H1 (cell line): ENCODE data around the gene ZW10. TPM values are rescaled to one million over a fixed set of nuclear protein-coding genes. Genes with fewer than 3 reads are reported as not detected.

Experiments used
- CTCF ChIA-PET: fragments of 300-600 bp; sonication (Branson Sonifier 250); formaldehyde crosslinking; loops from one replicate; lab custom pipeline; 2021; ENCODE audit not compliant: partially characterized antibody; lab: Charles Lee
- POLR2A ChIA-PET: fragments of 300-600 bp; sonication (Branson Sonifier 250); formaldehyde crosslinking; loops from one replicate; lab custom pipeline; 2021; ENCODE audit warnings: inconsistent platforms; ENCODE audit not compliant: partially characterized antibody; lab: Charles Lee
- DNase-seq, 2 experiments: peaks; one replicate each; pipeline versions ENCODE4 v3.0.0 to v3.0.0-alpha.2; 2010 to 2022; ENCODE audit warnings: low spot score in 2 of 2, low read depth in 1 of 2, mixed read lengths in 1 of 2
- FAIRE-seq: peaks from 2 replicates; lab custom pipeline; 2011; peaks lifted over from hg19 to GRCh38; lab: Jason Lieb, UNC
- H2AFZ ChIP-seq: 2 replicates; pipeline ENCODE4 v1.8.1; 2012; ENCODE audit warnings: low read length, inconsistent platforms
- H2AK5ac ChIP-seq: 2 replicates; pipeline ENCODE4 v1.6.1; 2013; ENCODE audit warnings: low read depth, low read length
- H2BK120ac ChIP-seq: replicated peaks from 2 replicates; pipeline ENCODE3; 2013; ENCODE audit warnings: low read depth, low read length, inconsistent platforms
- H2BK12ac ChIP-seq: 2 replicates; pipeline ENCODE4 v1.6.1; 2013; ENCODE audit warnings: low read depth, low read length
- H2BK15ac ChIP-seq: 2 replicates; pipeline ENCODE4 v1.6.1; 2013; ENCODE audit warnings: low read length
- H2BK20ac ChIP-seq: 2 replicates; pipeline ENCODE4 v1.6.1; 2013; ENCODE audit warnings: low read length
- H2BK5ac ChIP-seq: 2 replicates; pipeline ENCODE4 v1.6.1; 2013; ENCODE audit warnings: low read depth, low read length
- H3K14ac ChIP-seq: 2 replicates; pipeline ENCODE4 v1.6.1; 2013; ENCODE audit warnings: inconsistent platforms; ENCODE audit not compliant: insufficient read length
- H3K18ac ChIP-seq: 2 replicates; pipeline ENCODE4 v1.6.1; 2013; ENCODE audit warnings: low read length; ENCODE audit errors: extremely low read depth
- H3K23ac ChIP-seq: 2 replicates; pipeline ENCODE4 v1.6.1; 2013; ENCODE audit warnings: inconsistent platforms; ENCODE audit not compliant: insufficient read length
- H3K23me2 ChIP-seq: 2 replicates; pipeline ENCODE4 v1.6.1; 2013; ENCODE audit warnings: low read depth, low read length
- H3K27ac ChIP-seq: 2 replicates; pipeline ENCODE4 v1.6.1; 2011; ENCODE audit warnings: low read depth, low read length, inconsistent platforms
- H3K27me3 ChIP-seq, 4 experiments: replicated peaks in 1 of 4; 1 replicate in 1 of 4; 2 replicates in 3 of 4; pipeline versions ENCODE4 v1.6.1 to v1.8.1; 2011 to 2013; ENCODE audit warnings: low read length in 3 of 4, mild to moderate bottlenecking in 3 of 4, inconsistent platforms in 2 of 4, mixed read lengths in 2 of 4, moderate library complexity in 1 of 4; ENCODE audit not compliant: control insufficient read depth in 3 of 4, insufficient read depth in 3 of 4; ENCODE audit errors: extremely low read depth in 1 of 4
- H3K36me3 ChIP-seq, 4 experiments: 2 replicates each; pipeline versions ENCODE4 v1.6.1 to v1.8.1; 2011 to 2013; ENCODE audit warnings: mild to moderate bottlenecking in 4 of 4, low read length in 3 of 4, moderate library complexity in 2 of 4, control low read depth in 1 of 4, inconsistent platforms in 1 of 4; ENCODE audit not compliant: insufficient read depth in 4 of 4, control insufficient read depth in 2 of 4
- H3K4ac ChIP-seq: replicated peaks from 2 replicates; pipeline ENCODE3; 2013; ENCODE audit warnings: low read length, low read depth, mixed read lengths, inconsistent platforms; ENCODE audit not compliant: insufficient read length
- H3K4me1 ChIP-seq, 4 experiments: replicated peaks in 1 of 4; 1 replicate in 1 of 4; 2 replicates in 3 of 4; pipeline versions ENCODE4 v1.6.1 to v1.8.1; 2011 to 2013; ENCODE audit warnings: low read length in 3 of 4, inconsistent platforms in 2 of 4, mixed read lengths in 1 of 4; ENCODE audit not compliant: insufficient read depth in 4 of 4, control insufficient read depth in 3 of 4
- H3K4me2 ChIP-seq, 2 experiments: 2 replicates each; pipeline versions ENCODE4 v1.6.1 to v1.8.1; 2011 to 2013; ENCODE audit warnings: low read depth in 2 of 2, low read length in 2 of 2, control low read depth in 1 of 2, inconsistent platforms in 1 of 2, mild to moderate bottlenecking in 1 of 2; ENCODE audit not compliant: insufficient read depth in 1 of 2
- H3K4me3 ChIP-seq, 4 experiments: fragments of 200-600, 300-600 bp in 1 of 4; sonication (generic), shearing (Covaris generic), sonication (Bioruptor Twin) in 1 of 4; 2 replicates each; pipeline versions ENCODE4 v1.5.1 to v1.8.1; 2011 to 2016; ENCODE audit warnings: low read length in 4 of 4, low read depth in 3 of 4, control low read depth in 2 of 4, inconsistent platforms in 2 of 4, mild to moderate bottlenecking in 2 of 4, mixed read lengths in 1 of 4, moderate library complexity in 1 of 4; ENCODE audit not compliant: insufficient read depth in 2 of 4; ENCODE audit errors: extremely low read depth in 1 of 4
- H3K56ac ChIP-seq: replicated peaks from 2 replicates; pipeline ENCODE3; 2013; ENCODE audit warnings: low read depth, mild to moderate bottlenecking, mixed read lengths, low read length, inconsistent platforms; ENCODE audit not compliant: insufficient read length
- H3K79me1 ChIP-seq: 2 replicates; pipeline ENCODE4 v1.6.1; 2013; ENCODE audit warnings: low read depth, low read length, control low read depth
- H3K79me2 ChIP-seq, 2 experiments: 2 replicates each; pipeline versions ENCODE4 v1.6.1 to v1.8.1; 2012 to 2013; ENCODE audit warnings: low read length in 2 of 2, mild to moderate bottlenecking in 2 of 2, inconsistent platforms in 1 of 2; ENCODE audit not compliant: insufficient read depth in 2 of 2, control insufficient read depth in 1 of 2
- H3K9ac ChIP-seq, 4 experiments: replicated peaks in 1 of 4; 1 replicate in 1 of 4; 2 replicates in 3 of 4; pipeline versions ENCODE4 v1.6.1 to v1.8.1; 2011 to 2013; ENCODE audit warnings: low read depth in 3 of 4, low read length in 3 of 4, control low read depth in 2 of 4, mild to moderate bottlenecking in 2 of 4, moderate library complexity in 2 of 4, inconsistent platforms in 1 of 4; ENCODE audit errors: extremely low read depth in 1 of 4
- H3K9me3 ChIP-seq, 2 experiments: 2 replicates each; pipeline versions ENCODE4 v1.6.1 to v1.8.1; 2012 to 2013; ENCODE audit warnings: mild to moderate bottlenecking in 2 of 2, moderate library complexity in 2 of 2, control low read depth in 1 of 2, inconsistent platforms in 1 of 2, low read depth in 1 of 2, low read length in 1 of 2, mixed read lengths in 1 of 2; ENCODE audit not compliant: insufficient read depth in 2 of 2
- H4K20me1 ChIP-seq, 2 experiments: replicated peaks in 1 of 2; 2 replicates each; pipeline versions ENCODE3 to v1.8.1; 2011 to 2013; ENCODE audit warnings: inconsistent platforms in 2 of 2, low read length in 2 of 2, mild to moderate bottlenecking in 1 of 2; ENCODE audit not compliant: insufficient read depth in 2 of 2, control insufficient read depth in 1 of 2
- H4K5ac ChIP-seq: 2 replicates; pipeline ENCODE4 v1.6.1; 2013; ENCODE audit warnings: low read length, low read depth, mixed read lengths, inconsistent platforms; ENCODE audit not compliant: insufficient read length
- H4K8ac ChIP-seq: 2 replicates; pipeline ENCODE4 v1.8.0; 2013; ENCODE audit warnings: mild to moderate bottlenecking, moderate library complexity, low read length, inconsistent platforms; ENCODE audit not compliant: insufficient read depth; ENCODE audit errors: extremely low read depth
- H4K91ac ChIP-seq: replicated peaks from 2 replicates; pipeline ENCODE3; 2013; ENCODE audit warnings: low read length, mixed read lengths, inconsistent platforms; ENCODE audit not compliant: insufficient read length
- TEAD4 ChIP-seq: IDR thresholded peaks from 2 replicates; pipeline ENCODE4 v1.6.1; 2012; ENCODE audit warnings: low read depth, low read length, inconsistent platforms, mixed read lengths
- WGBS, 2 experiments: shearing (Covaris generic) in 1 of 2; methylation state at CpG; one replicate each; pipeline versions ENCODE4 v1.1.6 to v1.1.7; 2013 to 2015; ENCODE audit warnings: low lambda C conversion rate in 2 of 2, mixed read lengths in 2 of 2, inconsistent platforms in 1 of 2, low coverage in 1 of 2, missing lambda C conversion rate in 1 of 2; ENCODE audit not compliant: insufficient replicate concordance in 2 of 2, insufficient coverage in 1 of 2, insufficient read length in 1 of 2; ENCODE audit errors: extremely low coverage in 1 of 2, missing lambda C conversion rate in 1 of 2; 5-methylcytosine and 5-hydroxymethylcytosine counted together
- polyA plus RNA-seq, 7 experiments: library from polyadenylated mRNA; depleted of rRNA in 3 of 7; stranded (reverse) in 5 of 7; unstranded in 2 of 7; fragments of >200 nt in 5 of 7; fragments of 200-250 nt in 2 of 7; gene quantifications; 1 replicate in 5 of 7; 2 replicates in 1 of 7; 4 replicates in 1 of 7; pipeline versions ENCODE4 v1.2.1 to v1.2.3, GENCODE V29; 2011 to 2013; ENCODE audit warnings: missing spikeins in 2 of 7, mixed read lengths in 2 of 7
- total RNA-seq: library from RNA; stranded (reverse); fragmentation: NEBNext Ultra II Directional; extraction: Animal tissue kit (Norgen Biotek cat#: 25700); gene quantifications from 2 replicates; pipeline ENCODE4 v1.2.1, GENCODE V29; 2021

Gene ZW10
- total and polyA plus RNA-seq, 2 of the 8 experiments (the other 6 are each of a cell fraction or from before 2014, with no cell fraction given), result 9.0 to 25.3 TPM

DNA sequence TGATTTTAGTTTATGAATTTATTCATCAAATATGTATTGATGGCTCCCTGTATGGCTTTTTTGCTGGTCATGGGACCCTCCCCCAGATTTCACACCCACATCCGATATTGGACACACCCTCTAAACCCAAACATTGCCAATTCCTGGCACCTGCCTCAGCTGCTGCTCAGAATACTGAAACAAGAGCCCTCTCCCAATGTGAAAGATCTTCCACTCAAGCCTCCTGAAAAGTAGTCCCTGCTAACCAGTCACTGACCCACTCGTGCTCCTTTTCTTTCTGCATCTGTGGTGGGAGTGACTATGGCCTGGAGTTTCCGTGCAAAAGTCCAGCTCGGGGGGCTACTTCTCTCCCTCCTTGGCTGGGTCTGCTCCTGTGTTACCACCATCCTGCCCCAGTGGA is 6.0 kb upstream of the ZW10 start, which contains the start of gene CLDN25:
Gene CLDN25, plus strand, starts transcription at position 301 of the 400 bp plus-strand sequence. Its CDS starts 0 bp downstream, at position 301.
- no peaks in the 10 kb centered on the region for H3K79me2 ChIP-seq
- H3K4ac ChIP-seq, result no peak within 1 kb of the TSS
- no peak within 1 kb of the TSS; the same call in 1 of the 2 replicates for H4K8ac ChIP-seq
- no peak within 1 kb of the TSS for H3K27ac ChIP-seq
- H3K4me2 ChIP-seq, result no peak within 1 kb of the TSS
- H4K20me1 ChIP-seq, result no peaks in the 10 kb centered on the region
- H3K27me3 ChIP-seq, result no peaks in the 10 kb centered on the region
- H3K4me1 ChIP-seq, result no peaks in the 10 kb centered on the region
- POLR2A ChIA-PET, result no interaction called here
- CTCF ChIA-PET, result no interaction called here
- H4K5ac ChIP-seq, result no peak within 1 kb of the TSS
- no peak within 1 kb of the TSS for H2BK20ac ChIP-seq
- no peak within 1 kb of the TSS for H4K91ac ChIP-seq
- H3K23ac ChIP-seq, result no peak within 1 kb of the TSS
- 0 out of 2 replicates have a peak within 1 kb of the TSS, but pooled peaks have one; percentile 47 for H2AFZ ChIP-seq
- no peak within 1 kb of the TSS for H3K14ac ChIP-seq
- no peak within 1 kb of the TSS for H2BK15ac ChIP-seq
- no peak within 1 kb of the TSS for H2AK5ac ChIP-seq
- no peaks in the 10 kb centered on the region for H3K36me3 ChIP-seq
- no peak for TF ChIP-seq TEAD4
- FAIRE-seq (no peak), DNase-seq (no peak)
- H3K18ac ChIP-seq, result no peak within 1 kb of the TSS
- H3K9me3 ChIP-seq, result no peaks in the 10 kb centered on the region
- no peak within 1 kb of the TSS for H2BK12ac ChIP-seq
- no peak within 1 kb of the TSS for H3K4me3 ChIP-seq
- no peak within 1 kb of the TSS for H3K9ac ChIP-seq
- no peak within 1 kb of the TSS for H3K56ac ChIP-seq
- H3K79me1 ChIP-seq, result no peaks in the 10 kb centered on the region
- no peaks in the 10 kb centered on the region; the same call in 1 of the 2 replicates for H3K23me2 ChIP-seq
- WGBS, 2 experiments, result 85% methylated on average over 4 of the region's 4 CpGs; no CpG with 5 or more reads in 1 of the 2 experiments
- H2BK5ac ChIP-seq, result no peak within 1 kb of the TSS
- H2BK120ac ChIP-seq, result no peak within 1 kb of the TSS
